NCI-H2107 treated with DMSO at 0.1 percent for 48 hours (cell line): Measurements from ENCODE around the gene EYA3.
A peak's percentile ranks its signal among the peaks of the same experiment; 100 is the strongest.

Experiments
- DNase-seq: peaks from one replicate; lab custom pipeline; 2025; ENCODE audit not compliant: unreplicated experiment; lab: John Stamatoyannopoulos, UW

The EYA3 gene

GRCh38 chr1:28071813-28072212 is 16.6 kb downstream of the EYA3 start:
- DNase-seq = no peak

DNA sequence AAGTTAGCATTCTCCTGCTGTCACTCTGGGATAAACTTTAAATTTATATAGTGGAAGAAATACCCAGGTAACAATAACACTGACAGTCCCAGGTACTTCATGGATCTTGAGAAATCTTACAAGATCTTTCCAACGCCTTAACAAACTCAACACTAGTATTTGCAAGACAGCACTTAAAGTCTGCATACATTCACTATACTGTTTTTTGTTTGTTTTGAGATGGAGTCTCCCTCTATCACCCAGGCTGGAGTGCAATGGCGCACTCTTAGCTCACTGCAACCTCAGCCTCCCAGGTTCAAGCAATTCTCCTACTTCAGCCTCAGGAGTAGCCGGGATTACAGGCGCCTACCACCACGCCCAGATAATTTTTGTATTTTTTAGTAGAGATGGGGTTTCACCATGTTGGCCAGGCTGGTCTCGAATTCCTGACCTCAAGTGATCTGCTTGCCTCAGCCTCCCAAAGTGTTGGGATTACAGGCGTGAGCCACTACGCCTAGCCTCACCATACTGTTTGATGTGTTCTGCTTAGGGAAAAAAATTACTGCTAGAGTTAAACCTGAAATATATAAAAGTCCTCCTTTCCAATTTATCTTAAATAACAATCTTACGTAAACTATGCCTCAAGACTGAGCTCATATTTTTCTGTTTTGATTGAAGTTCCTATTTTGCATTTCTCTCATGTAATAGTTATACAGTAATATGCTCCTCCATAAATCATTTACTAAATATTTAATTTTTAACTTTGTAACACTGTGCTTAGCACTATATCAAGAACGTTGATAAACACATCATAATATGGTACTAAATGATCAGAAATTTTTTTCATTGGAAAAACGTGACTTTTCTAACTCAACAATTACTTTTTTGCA is 17.5 kb downstream of the EYA3 start:
- DNase-seq = no peak

DNA sequence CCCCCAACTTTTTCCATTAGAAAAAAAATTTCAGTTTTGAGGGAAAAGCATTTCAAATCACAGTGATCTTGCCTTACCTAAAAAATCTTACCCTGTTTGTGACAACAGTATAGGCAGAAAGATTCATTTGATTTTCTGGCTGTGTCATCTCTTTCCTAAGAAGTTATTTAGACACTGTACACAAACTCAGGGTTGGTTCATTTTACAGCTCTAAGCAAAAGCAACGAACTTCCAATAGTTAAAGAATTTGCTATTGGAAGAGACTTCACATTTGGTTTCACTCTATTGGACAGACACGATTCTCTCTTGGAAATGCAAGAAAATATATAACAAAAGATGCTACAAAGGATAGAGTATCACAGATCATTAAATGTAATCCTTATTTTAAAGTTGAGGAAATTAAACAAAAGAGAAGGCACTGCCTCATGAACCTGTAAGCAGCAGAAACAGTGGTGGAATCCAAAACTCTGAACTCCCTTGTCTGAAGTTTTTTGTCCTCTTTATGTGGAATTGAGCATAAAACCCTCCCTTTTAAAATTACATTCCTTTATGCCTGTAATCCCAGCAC is 20.8 kb downstream of the EYA3 start:
- no peak for DNase-seq

GRCh38 chr1:28066393-28067154 is 21.8 kb downstream of the EYA3 start:
- no peak for DNase-seq

GRCh38 chr1:28064064-28064463 is 24.3 kb downstream of the EYA3 start:
- DNase-seq = no peak

- DNase-seq = no peak
Measured at GRCh38 chr1:28062806-28063205, 25.6 kb downstream of the EYA3 start.

DNA sequence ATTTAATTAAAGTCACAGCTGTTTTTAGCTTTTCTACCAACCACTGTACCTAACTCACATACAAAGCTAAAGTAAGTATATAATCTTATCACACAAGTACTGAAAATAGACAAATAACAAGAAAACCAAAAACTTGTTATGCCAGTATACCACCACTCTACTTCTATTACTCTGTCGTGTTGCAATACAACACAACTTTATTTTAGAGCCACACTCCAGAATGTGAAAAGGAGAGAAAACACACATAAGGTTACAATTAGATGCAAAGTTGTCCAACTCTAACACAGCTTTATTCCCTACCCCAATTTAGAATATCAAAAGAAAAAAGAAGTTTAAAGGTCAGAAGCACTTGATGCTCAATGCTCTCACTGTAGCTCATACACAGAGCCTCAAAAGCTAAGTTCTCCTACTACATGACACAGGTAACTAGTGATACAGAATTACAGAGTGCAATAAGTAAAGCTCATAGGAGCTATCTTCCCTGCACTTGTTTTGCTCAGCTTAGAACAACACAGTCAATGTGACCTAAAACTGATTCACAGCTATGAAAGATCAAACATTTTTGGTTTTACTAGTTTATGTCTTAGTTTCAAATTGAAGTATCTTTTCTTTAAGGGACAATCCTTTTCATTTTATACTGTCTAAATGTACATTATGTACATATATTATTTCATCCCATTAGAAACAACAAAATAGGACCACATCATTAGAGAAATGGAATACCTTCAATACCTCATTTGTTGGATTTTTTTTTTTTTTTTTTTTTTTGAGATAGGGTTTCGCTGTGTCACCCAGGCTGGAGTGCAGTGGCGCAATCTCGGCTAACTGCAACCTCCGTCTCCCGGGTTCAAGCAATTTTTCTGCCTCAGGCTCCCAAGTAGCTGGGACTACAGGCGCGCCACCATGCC is 29.2 kb downstream of the EYA3 start:
- peak; percentile 40 for DNase-seq

DNA sequence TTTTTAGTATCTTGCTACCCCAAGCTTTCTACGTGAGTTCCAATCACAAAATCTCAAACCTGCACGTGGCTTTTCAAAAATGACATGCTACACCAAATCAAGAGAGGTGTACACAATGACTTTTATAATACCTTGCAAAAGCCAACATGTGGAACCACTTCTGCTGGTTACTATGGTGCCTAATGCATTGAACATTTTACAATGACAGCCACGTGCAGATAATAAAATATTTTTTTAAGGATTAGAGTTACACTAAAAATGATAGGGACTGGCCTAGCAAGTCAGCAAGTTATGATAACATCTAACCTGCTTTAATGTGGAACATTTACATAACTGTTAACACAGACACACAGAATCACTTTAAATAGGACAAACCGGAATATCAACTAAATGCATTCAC is 30.2 kb downstream of the EYA3 start:
- peak; percentile 59 for DNase-seq

DNA sequence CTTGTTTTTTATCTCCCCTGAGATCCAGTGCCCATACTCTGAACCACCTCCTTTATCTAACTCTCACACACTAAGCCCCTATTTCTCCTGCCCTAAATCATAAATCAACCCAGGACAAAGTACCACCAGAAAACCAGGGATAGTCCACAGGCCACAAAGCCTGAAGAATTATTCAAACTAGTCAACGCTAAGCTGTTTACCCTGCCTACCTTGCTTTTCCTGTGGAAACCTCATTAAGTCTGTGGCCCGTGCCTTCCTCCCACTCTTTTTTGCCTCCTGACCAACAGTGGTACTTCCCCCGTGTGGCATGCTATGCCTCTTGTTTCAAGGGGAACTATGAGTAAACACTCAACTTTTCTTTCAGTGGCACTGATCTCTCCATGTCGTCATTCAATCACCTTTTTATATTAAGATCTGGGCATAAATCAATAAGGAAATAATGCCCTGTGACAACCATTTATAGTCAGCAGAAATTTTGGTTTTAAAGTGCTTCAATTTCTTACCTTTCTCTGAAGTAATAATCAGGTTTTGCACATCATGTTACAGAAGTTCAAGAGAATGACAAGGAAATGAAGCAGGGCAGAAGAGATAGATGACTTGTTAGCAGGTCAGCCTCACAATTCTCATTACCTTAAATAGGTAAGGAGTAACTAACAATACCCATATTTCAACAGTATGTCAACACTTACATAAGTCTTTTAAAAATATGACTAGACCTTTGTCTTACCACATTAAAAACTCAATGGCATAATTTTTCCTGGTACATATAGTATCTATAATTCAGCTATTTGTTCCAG is 32.1 kb downstream of the EYA3 start:
- peak; percentile 49 for DNase-seq

GRCh38 chr1:28050776-28051175 is 37.6 kb downstream of the EYA3 start:
- DNase-seq = no peak

GRCh38 chr1:28046716-28047115 is 41.7 kb downstream of the EYA3 start:
- no peak for DNase-seq

DNA sequence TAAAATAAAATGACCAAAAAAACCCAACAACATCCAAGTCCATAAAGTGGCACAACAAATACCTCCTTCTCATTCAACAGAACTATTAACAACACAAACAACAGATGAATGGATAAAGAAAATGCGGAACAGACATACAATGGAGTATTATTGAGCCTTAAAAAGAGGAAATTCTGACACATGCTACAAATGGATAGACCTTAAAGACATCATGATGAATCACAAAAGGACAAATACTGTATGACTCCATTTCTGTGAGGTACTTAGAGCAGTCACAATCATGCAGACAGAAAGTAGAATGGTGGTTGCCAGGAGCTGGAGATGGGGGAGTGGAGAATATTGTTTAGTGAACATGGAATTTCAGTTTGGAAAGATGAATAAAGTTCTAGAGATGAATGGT is 42.6 kb downstream of the EYA3 start:
- no peak for DNase-seq

GRCh38 chr1:28044399-28044798 is 44.0 kb downstream of the EYA3 start:
- DNase-seq = no peak

DNA sequence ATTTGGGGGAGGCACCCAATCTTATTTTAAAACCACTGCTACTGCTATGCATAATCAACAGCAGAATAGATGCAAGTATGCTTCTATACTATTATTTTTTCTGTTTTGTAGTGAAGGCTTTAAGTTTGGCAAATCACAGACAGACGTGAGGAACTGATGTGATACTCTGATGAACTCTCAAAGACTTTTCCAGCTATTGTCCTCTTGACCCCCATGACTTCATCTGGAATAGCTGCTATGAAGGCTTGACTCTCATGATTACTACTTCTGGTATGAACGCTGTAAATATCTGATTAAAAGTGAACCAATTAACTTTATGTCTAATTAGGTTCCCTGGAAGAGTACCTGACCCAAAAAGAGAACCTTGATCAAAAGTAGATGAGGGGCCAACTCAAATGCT is 49.1 kb downstream of the EYA3 start:
- DNase-seq = no peak

DNA sequence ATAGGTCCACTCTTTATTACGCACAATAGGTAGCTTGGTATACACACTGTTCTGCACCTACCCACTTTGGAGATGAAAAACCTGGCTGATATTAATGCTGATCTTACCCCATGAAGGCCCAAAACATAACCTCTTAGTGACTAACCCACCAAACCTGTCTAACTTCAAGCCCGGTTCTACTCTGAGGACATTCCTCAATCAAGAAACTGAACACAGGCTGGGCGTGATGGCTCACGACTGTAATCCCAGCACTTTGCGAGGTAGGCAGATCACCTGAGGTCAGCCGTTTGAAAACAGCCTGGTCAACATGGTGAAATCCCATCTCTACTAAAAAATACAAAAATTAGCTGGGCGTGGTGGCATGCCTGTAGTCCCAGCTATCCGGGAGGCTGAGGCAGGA is 50.5 kb downstream of the EYA3 start:
- DNase-seq = no peak

DNA sequence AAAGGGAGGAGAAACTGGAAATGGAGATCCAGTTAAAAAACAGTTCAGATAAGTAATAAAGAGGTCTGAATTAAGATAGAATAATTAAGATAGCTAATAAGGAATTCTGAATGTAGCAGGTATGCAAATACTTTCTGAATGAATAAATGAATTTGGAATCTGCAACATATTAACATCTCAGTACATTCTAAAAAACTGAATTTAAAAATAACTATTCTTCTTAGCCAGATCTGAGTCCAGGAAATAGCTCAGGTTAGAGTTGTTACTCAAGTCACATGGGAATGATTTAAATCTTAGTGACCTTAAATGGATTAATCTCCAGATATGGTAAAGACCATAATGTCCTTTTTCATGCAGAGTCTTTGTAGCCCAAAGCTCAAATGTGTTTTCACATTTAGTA is 51.2 kb downstream of the EYA3 start:
- no peak for DNase-seq

GRCh38 chr1:28036431-28036830 is 52.0 kb downstream of the EYA3 start:
- no peak for DNase-seq

DNA sequence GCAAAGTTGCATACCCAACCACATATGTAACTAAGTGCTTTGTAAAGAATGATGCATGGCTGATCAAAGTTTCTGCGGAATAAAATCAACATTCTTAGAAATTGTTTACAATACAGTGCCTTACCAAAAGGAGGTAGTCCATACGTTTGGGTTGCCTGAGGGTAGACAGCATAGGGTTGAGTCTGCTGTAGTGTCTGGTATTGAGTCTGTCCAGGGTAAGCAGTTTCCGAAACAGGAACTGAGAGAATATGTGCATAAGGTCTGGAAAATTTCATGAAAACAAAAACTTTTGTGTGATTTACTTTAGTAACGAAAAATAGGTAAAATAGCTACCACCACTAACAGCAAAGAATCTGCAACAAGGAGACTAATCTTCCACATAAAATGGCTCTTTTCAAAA is 53.0 kb downstream of the EYA3 start:
- no peak for DNase-seq

DNA sequence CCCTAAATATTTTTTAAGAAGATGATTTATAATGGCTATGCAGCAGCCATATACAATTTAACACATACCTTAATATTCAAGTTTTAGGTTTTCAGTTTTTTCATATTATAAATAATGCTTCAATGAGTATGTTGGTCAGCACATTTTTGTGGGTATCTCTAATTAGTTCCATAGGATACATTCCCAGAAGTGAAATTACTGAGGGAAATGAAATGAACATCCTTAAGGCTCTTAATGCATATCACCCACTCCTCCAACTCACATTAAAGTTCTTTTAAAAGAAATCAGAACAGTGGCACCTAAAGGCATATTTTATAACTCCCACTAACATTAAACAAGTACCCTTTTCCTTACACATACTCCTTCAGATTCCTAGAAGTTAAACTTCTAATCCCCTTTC is 56.1 kb downstream of the EYA3 start:
- DNase-seq = no peak

- peak; percentile 90 for DNase-seq
Measured at GRCh38 chr1:28031173-28031572, 57.2 kb downstream of the EYA3 start.
